Psoas muscle (tissue), 8 donors: ENCODE measurements around the gene KSR1. TPM values are rescaled to one million over a fixed set of nuclear protein-coding genes. Genes with fewer than 3 reads are reported as not detected.

Experiments used
- ATAC-seq, 4 donors: fragments of 200-7000 bp; cut with Tn5 transposase; one replicate each; pipeline ENCODE4 v1.9.1; 2020; ENCODE audit warnings: moderate library complexity in 3 of 4, mild to moderate bottlenecking in 2 of 4
- DNase-seq, 2 donors: peaks; one replicate each; pipeline ENCODE4 v3.0.0-alpha.2; 2020
- H3K27ac ChIP-seq: fragments of 200-600 bp; one replicate; pipeline ENCODE4 v1.8.0; 2022
- H3K27me3 ChIP-seq, 3 donors: fragments of 200-600 bp in 1 of 3; one replicate each; pipeline versions ENCODE4 v1.6.1 to v1.8.0; 2013 to 2022; ENCODE audit warnings: low read length in 2 of 3, mild to moderate bottlenecking in 2 of 3, moderate library complexity in 1 of 3; ENCODE audit not compliant: insufficient read depth in 3 of 3
- H3K36me3 ChIP-seq, 2 donors: fragments of 200-600 bp in 1 of 2; one replicate each; pipeline versions ENCODE4 v1.6.1 to v1.8.0; 2013 to 2022; ENCODE audit warnings: low read depth in 1 of 2, mild to moderate bottlenecking in 1 of 2, moderate library complexity in 1 of 2; ENCODE audit not compliant: insufficient read depth in 1 of 2
- H3K4me1 ChIP-seq: fragments of 200-600 bp; one replicate; pipeline ENCODE4 v1.8.0; 2022
- H3K4me3 ChIP-seq: fragments of 200-600 bp; one replicate; pipeline ENCODE4 v1.8.0; 2022; ENCODE audit warnings: mild to moderate bottlenecking
- H3K9me3 ChIP-seq: fragments of 200-600 bp; one replicate; pipeline ENCODE4 v1.8.0; 2022
- CTCF ChIP-seq: fragments of 200-600 bp; IDR thresholded peaks from one replicate; pipeline ENCODE4 v1.8.0; 2022; ENCODE audit warnings: antibody characterized with exemption
- WGBS, 3 donors: extraction: QIAGEN DNeasy Blood & Tissue Kit; methylation state at CpG; one replicate each; pipeline versions ENCODE4 v1.1.6 to v1.1.7; 2013; 5-methylcytosine and 5-hydroxymethylcytosine counted together
- intact Hi-C, 2 donors: fragments of 100-400 bp; cut with DNase I; formaldehyde crosslinking; loops; one replicate each; pipeline versions ENCODE4 v1.11.0 to v1.14.2; 2022
- polyA plus RNA-seq, 3 donors: library from polyadenylated mRNA; stranded (reverse); fragments of 200-250 nt; gene quantifications; one replicate each; pipeline ENCODE4 v1.2.3, GENCODE V29; 2013
- total RNA-seq, 4 donors: library from RNA; stranded (reverse); fragmentation: NEBNext Ultra II Directional in 2 of 4; extraction: Animal tissue kit (Norgen Biotek cat#: 25700) in 2 of 4; gene quantifications; one replicate each; pipeline versions ENCODE4 v1.2.1 to v1.2.4, GENCODE V29; 2021 to 2023
- donor health status: healthy with polysubstance abuse.
- donor health status: DM: no; HTN: no; CAD: no; lungs with moderate emphysema.
- donor health status: Bipolar disorder and iron deficiency.
- donor health status: healthy.
- donor health status: DM: yes; HTN: yes; CAD: no.
- donor health status: DM: no; HTN: no; CAD: no.
- donor health status: DM: no; HTN: no; CAD: no.
- donor health status: DM: yes; HTN: yes; CAD: no.

Gene KSR1
- total and polyA plus RNA-seq, 7 donors = 7.8 to 93.0 (median 46.5) TPM

- ATAC-seq (peak; percentile 34 to 62 (median 47)), DNase-seq (peak; percentile 32 to 59)
- Histone ChIP-seq H3K9me3 (no peaks in the 10 kb centered on the region), H3K36me3 (no peaks in the 10 kb centered on the region), H3K4me1 (peaks cover 20% of the 10 kb centered on the region), H3K4me3 (peak overlapping the region; percentile 50), H3K27me3 (no peaks in the 10 kb centered on the region), H3K27ac (peak overlapping the region; percentile 38)
- TF ChIP-seq CTCF = no peak
- WGBS, 3 donors = 35 to 56% (median 46%) methylated on average over 4 of the region's 4 CpGs
- intact Hi-C loops = no loop called here
Observed at GRCh38 chr17:27560668-27561067, 104.4 kb downstream of the KSR1 start.

DNA sequence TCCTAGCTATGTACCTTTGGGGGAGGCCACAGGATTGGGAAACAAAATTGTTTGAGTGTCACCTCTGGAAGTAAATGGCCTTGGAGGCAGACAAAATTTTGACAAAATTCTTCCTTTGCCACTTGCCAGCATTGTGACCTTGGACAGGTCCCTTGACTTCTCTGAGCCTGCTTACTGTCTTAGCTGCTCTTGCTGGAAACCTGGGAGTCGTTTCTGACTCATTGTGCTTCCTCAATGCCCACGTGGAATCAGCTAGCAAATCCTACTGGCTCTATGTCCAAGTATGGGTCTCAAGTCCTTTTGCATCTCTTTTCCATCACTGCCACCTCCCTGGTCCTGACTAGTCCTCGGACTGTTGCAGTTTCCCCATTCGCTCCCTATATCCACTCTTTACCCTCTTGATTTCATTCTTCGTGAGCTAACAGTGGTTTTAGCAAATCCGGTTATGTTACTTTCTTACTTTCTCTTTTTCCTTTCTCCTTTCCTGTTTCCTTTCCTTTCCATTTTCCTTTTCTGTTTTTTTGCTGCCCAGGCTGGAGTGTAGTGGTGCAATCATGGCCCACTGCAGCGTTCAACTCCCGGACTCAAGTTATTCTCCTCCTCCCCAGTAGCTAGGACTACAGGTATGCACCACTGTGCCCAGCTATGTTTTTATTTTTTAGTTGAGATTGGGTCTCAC, 106.7 kb downstream of the KSR1 start:
- H3K4me3 ChIP-seq = no peak overlapping the region
- no peak for TF ChIP-seq CTCF
- no peaks in the 10 kb centered on the region for H3K9me3 ChIP-seq
- no peak for DNase-seq
- intact Hi-C loops = no loop called here
- no peak for ATAC-seq
- H3K27ac ChIP-seq = peak overlapping the region; percentile 21
- peaks cover 33% of the 10 kb centered on the region for H3K4me1 ChIP-seq
- H3K36me3 ChIP-seq = no peaks in the 10 kb centered on the region
- WGBS, 3 donors = 88 to 93% (median 90%) methylated on average over 8 of the region's 8 CpGs
- no peaks in the 10 kb centered on the region for H3K27me3 ChIP-seq

DNA sequence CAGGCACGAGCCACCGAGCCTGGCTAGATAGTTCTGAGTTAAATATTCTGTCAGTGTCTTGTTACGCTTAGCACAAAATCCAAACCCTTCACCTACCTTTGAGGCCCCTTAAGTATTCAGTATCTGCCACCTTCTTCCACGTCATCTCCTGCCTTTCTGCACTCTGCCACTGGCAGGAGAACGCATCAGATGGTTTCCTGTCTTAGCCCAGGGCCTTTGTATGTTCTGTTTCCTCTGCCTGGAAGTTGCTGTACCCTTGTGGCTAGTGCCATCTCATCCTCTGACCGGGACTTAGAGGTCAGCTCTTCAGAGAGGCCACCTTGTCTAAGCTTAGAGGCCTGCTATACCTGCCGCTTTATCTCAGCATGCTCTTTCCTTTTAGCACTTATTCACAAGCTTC, 107.3 kb downstream of the KSR1 start:
- WGBS, 3 donors = 74 to 81% (median 76%) methylated on average over 7 of the region's 7 CpGs
- TF ChIP-seq CTCF = no peak

DNA sequence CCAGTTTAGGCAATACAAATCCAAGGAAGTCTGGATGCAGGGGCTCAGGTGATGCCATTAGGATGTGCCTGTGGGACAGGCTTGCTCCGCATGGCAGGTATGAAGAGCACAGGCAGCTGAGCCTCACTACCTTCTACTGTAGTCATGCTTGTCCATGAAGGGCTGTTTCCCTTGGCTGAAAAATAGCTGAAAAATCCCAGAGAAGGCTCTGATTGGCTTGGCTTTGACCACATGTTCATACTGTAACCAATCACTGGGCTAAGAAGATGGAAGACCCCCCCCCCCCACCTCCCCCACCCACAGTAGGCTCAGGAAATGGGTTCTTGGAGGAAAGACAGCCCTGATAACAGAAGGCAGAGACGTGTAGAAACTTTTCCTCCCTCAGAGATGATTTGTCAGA, 108.2 kb downstream of the KSR1 start:
- Histone ChIP-seq H3K27ac (no peak overlapping the region), H3K27me3 (no peaks in the 10 kb centered on the region), H3K9me3 (no peaks in the 10 kb centered on the region), H3K4me1 (peaks cover 46% of the 10 kb centered on the region), H3K4me3 (no peak overlapping the region), H3K36me3 (no peaks in the 10 kb centered on the region)
- intact Hi-C loops = no loop called here
- no peak for TF ChIP-seq CTCF
- ATAC-seq (no peak), DNase-seq (peak in 1 of 2 donors; percentile 17)
- WGBS, 3 donors = 83 to 88% (median 87%) methylated on average over 2 of the region's 2 CpGs

More for the DNA sequence above, 107.3 kb downstream of the KSR1 start:
- H3K27ac ChIP-seq = no peak overlapping the region
- ATAC-seq (no peak), DNase-seq (no peak)
- H3K36me3 ChIP-seq = no peaks in the 10 kb centered on the region
- no peaks in the 10 kb centered on the region for H3K27me3 ChIP-seq
- intact Hi-C loops = no loop called here
- peaks cover 39% of the 10 kb centered on the region for H3K4me1 ChIP-seq
- no peak overlapping the region for H3K4me3 ChIP-seq
- no peaks in the 10 kb centered on the region for H3K9me3 ChIP-seq
